GM12872 (cell line): ENCODE results near the gene LMBRD2.

Experiments used
- TF ChIP-seq, protein P1 (sequence below): IDR thresholded peaks from 3 replicates; pipeline ENCODE4 v1.5.1; 2011; ENCODE audit warnings: low read depth, mild to moderate bottlenecking, low read length, moderate library complexity; ENCODE audit not compliant: insufficient read depth

The LMBRD2 gene

DNA sequence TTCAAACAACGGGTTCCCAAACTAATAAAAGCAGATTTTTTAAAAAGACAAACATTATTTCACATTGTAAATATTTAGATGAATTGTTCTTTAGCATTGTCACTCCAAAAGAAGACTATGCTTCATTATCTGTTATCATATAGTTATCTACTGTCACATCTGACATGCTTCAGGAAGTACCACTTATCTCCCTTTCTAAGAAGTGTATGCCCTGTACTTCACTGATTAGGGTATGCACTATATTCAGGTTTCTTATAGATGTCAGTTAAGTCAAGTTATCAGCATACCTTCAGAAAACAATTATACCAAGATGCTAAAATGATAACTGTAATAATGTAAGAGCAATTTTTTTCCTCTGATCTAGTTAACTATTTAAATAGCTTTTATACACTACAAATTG is 40.4 kb downstream of the LMBRD2 start:
- TF ChIP-seq, protein P1, sequence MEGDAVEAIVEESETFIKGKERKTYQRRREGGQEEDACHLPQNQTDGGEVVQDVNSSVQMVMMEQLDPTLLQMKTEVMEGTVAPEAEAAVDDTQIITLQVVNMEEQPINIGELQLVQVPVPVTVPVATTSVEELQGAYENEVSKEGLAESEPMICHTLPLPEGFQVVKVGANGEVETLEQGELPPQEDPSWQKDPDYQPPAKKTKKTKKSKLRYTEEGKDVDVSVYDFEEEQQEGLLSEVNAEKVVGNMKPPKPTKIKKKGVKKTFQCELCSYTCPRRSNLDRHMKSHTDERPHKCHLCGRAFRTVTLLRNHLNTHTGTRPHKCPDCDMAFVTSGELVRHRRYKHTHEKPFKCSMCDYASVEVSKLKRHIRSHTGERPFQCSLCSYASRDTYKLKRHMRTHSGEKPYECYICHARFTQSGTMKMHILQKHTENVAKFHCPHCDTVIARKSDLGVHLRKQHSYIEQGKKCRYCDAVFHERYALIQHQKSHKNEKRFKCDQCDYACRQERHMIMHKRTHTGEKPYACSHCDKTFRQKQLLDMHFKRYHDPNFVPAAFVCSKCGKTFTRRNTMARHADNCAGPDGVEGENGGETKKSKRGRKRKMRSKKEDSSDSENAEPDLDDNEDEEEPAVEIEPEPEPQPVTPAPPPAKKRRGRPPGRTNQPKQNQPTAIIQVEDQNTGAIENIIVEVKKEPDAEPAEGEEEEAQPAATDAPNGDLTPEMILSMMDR, result no peak

DNA sequence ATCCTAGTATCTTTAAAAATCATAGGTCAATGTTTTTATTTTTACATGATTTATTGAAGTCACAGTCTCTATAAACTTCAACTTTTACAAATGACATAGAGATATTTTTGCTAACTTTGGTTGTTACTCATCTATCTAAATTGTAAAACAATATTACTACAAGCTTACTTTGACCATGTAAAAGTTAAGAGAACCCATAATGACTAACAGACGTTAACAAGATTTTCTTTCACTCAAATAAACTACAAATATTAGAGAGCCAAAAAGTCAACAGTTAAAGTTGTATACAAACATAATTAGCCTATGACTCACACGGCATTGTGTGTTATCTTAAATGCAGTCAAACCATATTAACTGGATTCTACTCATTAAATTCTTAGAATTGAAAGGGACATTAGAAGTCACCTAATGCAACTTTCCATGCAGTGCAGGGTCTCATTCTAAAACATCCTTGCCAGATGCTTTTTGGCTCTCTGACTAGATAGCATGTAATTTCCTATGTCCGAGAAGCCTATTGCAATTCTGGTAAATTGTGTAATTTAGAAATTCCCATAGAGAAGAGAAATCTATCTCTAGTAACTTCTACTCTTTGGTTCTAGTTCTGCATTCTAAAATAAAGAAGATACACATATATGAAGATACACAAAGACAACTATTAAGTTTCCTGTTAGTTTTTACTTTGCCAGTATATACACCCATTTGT is 42.8 kb downstream of the LMBRD2 start:
- TF ChIP-seq, protein P1, result no peak

DNA sequence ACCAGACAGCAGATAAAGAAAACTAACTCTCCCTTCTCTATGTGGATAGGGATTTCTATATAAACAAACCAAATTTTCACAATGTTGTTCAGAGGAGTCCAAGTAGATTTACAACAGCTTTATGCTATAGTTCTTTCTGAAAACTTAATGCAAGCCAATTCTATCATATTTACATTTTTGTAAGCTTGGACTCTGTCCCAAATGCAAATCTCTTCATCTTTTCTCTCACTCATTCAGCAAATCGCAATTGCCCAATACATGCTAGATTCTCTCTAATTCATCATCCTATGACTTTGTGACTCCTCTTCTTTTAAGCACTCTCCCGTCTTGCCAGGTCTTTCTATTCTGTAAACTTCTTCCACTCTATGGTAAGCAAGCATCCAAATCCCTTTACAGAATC is 45.9 kb downstream of the LMBRD2 start:
- TF ChIP-seq, protein P1, result no peak

DNA sequence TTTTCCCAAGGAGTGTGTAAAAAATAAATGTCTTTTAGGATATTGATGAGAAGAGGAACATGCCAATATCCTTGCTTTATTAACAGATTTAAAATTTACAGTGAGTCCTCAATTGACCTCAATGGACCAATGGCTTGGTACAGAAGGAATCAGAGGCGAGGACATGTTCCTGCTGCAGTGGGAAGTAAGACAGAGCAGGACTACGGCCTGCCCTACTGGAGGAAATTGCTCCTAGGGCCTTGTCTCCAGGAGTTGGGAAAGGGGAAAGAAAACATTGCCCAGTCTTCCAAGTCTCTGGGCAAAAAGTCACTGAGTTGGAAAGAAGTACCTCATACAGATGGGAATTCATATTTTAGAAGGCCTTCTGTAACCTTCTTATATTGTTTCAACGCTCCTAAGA is 51.9 kb downstream of the LMBRD2 start:
- TF ChIP-seq, protein P1, result no peak

DNA sequence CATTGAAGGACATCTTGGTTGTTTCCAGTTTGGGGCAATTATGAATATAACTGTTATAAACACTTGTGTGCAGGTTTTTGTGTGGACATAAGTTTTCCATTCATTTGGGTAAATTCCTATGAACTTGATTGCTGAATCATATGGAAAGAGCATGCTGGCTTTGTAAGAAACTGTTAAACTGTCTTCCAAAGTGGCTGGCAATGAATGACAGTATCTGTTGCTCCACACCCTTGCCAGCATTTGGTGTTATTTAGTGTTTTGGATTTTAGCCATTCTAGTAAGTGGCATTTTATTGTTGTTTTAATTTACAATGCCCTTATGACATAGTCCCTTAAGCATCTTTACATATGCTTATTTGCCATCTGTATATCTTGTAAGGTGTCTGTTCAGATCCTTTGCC is 55.2 kb downstream of the LMBRD2 start:
- TF ChIP-seq, protein P1, result no peak

DNA sequence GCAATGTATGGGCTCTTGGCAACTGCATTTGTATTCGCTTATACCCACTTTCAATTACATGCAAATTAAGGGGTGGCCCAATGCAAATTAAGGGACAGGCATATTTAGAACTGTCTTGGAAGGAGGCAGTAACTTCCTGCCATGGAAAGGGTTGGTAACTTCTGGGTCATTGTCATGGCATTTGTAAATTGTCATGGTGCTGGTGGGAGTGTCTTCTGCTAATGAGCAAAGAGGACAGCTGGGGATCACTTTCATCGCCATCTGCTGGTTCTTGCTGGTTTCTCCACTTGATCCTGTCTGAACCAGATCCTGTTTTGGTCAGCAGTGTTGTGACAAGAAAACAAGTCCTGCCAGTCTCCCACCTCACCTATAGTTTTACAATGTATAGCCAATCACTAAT is 61.7 kb downstream of the LMBRD2 start:
- TF ChIP-seq, protein P1, result peak; percentile 75

DNA sequence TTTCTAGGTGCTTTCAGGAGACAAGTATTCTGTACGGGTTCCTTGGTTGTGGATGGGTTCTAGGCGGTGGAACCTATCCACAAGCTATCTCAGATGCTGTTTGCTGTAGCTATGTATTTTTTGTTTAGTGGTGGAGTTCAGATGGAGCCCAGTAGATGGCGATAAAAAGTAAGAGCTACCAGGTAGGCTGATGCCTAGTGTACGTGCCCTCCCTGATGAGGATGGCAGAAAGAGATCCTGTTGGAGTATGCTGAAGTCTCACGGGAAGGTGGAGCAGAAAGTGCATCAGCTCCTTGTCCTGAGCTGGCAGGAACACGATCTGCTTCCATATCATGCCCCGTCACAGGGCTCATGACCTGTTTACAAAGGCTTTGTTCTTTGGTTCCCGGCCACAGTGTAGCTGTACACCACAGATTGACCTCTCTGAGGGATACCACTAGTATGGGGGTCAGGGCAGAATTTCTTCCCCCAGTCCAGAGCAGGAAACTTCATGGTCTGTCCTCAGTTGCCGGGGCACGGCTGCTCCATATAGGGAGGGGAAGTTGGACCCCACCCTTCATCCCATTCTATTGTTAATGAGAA is 72.4 kb downstream of the LMBRD2 start:
- TF ChIP-seq, protein P1, result peak; percentile 78

DNA sequence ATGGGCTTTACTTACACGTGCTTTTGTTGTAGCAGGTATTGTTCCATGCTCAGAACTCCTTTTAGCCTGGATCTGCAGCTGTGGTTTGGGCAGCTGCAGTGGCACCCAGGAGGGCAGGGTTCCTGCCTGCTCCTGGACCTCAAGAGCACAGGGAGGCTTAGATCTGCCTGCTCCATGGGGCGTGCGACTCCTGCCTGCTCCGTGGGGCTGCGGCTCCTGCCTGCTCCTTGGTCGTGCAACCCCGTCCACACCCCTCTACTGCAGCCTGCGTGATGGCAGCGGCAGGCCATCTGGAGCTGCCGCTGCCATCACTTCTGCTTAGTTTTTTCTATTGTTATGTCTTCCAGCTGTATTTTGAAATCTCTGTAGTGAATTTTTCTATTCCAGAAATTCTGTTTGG is 73.3 kb downstream of the LMBRD2 start:
- TF ChIP-seq, protein P1, result no peak
